Measurements from ENCODE around the gene GP5. TPM values are rescaled to one million over a fixed set of nuclear protein-coding genes. Genes with fewer than 3 reads are reported as not detected.

Gene GP5
- total RNA-seq, 1 donor from 2014 or later, result 0.20 TPM

DNA sequence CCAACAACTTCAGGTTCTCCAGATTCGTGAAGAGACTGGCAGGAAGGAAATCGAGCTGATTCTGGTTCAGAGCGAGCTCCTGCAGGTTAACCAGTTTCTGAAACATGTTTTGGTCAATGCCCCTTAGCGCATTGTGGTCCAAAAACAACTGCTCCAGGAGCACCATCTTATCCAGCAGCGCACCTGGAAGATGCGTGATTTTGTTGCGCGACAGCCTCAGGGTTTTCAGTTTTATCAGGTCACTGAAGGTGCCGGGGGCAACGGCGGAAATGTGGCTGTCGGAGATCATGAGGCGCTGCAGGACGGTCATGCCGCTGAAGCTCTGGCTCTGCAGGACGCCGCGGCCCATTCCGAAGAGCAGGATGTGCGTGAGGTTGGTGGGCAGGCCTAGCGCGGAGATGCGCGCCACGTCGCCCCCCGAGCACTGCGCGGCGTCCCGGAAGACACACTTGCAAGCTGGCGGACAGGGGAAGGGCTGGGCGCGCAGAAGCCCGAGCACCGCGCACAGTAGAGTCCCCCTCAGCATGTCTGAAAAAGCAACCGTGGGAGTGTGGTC is 1.2 kb downstream of the GP5 start:
- peak; percentile 30 to 31 for DNase-seq (ENCODE audit: low read depth in 2 of 2)

DNA sequence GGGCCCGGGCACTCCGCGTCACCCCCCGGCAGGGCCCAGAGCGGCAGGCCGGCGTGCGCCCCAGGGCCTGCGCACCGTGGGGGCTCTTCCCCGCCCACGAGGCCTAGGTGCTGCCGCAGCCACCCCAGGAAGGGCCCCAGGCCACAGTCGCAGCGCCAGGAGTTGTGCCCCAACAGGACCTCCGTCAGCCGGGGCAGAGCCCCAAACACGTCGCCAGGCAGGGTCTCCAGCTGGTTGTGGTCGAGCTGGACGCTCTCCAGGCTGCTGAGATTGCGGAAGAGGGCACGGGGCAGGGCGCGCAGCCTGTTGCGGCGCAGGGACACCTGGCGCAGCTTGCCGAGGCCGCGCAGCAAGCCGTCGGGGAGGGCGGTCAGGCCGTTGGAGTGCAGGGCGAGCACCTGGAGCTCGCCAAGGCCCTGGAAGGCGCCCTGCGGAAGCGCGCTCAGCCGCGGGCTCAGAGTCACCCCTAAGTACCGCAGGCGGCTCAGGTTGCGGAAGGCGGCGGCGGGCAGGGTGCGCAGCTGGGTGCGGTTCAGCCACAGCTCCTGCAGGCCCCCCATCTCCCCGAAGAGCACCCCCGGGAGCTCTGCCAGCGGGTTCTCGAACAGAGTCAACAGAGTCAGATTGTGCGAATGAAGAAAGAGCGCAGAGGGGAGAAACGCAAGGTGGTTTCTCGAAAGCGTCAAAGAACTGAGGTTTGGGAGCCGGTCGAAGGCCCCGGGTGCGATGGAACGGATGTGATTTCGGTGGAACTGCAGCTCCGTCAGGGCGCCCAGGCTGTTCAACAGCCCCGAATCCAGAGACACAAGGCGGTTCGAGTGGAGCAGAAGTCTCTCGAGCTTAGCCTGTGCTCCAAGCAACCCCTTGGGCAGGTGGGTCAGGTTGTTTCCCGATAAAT is 2.0 kb downstream of the GP5 start:
- peak in 1 of 2 donors; percentile 21 for DNase-seq (ENCODE audit: low read depth in 2 of 2)

DNA sequence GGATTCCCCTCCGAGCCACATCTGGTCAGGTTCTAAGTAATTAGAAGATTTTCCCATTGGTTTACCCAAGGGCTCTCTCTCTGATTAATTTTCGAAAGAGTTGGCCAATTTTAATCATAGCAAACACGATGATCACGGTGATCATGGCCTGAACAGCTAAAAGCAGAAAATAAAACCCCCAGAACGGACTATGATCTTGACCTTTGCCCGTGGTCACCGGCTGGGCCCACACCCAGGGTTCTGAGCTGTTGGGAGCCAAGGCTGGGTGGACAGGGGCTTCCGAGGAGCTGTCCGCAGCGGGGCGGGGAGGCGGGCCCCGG is 2.6 kb downstream of the GP5 start:
- no peak for DNase-seq (ENCODE audit: low read depth in 2 of 2)

DNA sequence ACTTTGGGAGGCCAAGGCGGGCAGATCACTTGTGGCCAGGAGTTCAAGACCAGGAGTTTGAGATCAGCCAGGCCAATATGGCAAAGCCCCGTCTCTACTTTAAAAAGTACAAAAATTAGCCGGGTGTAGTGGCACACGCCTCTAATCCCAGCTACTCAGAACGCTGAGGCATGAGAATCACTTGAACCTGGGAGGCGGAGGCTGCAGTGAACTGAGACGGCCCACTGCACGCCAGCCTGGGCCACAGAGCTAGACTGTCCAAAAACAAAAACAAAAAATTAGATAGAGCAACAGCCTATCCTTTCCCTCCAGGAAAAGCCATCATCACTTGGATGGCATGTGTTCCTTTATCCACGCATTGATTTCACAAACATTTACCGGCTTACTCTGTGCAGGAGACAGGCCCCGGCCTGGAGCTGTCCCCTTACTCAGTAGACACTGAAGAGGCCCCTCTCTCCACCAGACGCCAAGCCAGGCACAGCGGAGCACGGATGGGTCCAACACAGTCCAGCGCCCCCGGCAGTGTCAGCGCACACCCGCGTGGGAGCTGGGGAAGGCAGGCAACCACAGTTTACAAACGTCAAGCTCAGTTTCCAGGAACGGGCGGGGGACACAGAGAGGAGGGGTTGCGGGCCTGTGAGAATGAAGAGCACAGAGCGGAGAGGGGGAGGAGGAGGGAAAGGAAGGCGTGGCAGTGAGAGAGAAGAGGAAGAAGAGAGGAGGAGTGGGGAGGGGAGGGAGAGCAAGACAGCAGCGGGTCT is 3.1 kb downstream of the GP5 start:
- peak in 1 of 2 donors; percentile 52 for DNase-seq (ENCODE audit: low read depth in 2 of 2)

DNA sequence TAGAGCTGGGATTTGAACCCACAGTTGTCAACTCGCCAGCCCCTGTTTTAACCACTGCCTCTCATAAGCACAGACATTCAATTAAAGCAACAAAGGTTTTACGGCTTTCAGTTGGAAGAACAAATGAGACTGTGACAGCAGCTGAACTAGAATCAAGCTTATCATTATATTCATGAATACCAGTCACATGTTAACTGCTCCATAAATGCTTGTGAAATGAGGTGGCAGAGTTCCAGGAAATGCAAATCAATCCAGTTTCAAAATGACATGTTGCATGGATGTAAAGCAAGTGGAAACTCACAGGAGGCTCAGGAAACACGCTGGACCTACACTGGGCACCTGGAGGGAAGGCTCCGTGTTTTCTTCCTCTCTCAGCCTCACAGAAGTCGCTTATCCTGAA is 3.9 kb downstream of the GP5 start:
- peak; percentile 29 to 83 for DNase-seq (ENCODE audit: low read depth in 2 of 2)

DNA sequence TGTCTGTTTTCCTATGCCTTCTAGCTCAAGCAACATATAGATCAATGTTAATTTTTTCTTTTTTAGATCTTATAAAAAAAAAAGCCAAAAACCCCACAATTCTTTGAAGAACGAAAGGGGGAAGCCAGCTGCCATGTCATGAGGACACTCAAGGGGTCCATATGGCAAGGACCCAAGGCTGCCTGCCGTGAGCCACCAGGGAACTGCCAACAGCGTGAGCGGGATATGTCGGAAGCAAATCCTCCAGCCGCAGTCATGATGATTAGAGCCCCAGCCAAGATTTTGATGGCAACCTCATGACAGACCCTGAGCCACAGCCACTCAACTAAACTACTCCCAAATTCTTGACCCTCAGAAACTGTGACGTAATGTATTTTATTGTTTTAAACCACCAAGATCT is 6.5 kb downstream of the GP5 start:
- DNase-seq (ENCODE audit: low read depth in 2 of 2), result no peak

DNA sequence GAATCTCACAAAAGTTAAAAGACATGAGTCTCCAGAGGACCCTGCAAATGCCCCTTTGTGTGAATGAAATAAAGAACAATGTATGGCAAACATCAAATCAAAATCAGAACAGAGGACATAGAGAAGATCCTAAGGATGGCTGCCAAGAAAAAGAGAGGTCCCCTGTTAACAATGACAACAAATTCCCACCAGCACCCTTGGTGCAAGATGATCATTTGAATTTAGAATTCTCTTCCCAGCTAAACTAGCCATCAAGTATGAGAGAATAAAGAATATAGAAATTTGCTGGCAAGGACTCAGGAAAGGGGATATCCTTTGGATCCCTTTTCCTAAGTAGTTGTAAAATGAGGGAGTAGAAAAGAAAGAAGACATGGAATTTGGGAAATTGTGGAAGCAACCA is 8.2 kb downstream of the GP5 start:
- no peak for DNase-seq (ENCODE audit: low read depth in 2 of 2)

DNA sequence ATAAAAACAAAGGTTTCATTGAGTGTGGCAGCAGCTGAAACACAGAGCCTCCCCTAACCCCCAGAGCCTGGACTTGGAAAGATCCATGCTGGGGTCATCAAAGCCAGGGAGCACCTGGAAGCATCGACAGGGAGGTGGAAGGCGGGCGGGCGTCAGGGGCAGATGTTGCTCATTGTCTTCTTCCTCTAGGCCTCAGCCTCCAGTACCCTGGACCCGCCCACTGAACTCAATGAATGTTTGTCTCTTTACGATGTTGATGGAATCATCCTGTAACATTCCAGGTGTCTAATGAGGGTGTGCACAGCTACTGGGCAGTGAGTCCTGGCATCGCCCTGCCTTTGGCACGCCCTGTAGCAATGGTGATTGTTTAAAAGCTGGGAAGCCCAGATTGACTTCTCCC is 9.8 kb downstream of the GP5 start:
- DNase-seq (ENCODE audit: low read depth in 2 of 2), result no peak

DNA sequence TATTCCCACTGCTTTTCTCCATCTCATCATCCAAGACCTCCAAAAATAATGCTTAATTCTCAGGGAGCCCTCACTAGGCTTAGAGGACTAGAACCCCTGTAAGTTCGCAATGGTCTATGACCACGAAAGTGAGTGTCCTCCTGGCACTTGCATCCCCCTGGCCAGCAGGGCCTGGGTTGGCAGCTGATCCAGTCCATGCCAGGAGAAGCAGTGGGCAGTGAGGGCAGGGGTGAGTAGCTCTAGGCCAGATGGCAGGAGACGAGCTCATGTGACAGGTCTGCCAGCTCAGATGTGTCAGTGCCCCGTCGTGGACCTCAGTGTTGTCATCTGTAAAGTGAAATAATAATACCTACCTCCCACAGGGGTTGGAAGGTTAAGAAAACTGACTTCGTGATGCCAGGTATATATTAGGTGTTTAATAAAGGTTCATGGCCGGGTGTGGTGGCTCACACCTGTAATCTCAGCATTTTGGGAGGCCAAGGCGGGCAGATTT is 11.1 kb downstream of the GP5 start:
- DNase-seq (ENCODE audit: low read depth in 2 of 2), result no peak

DNA sequence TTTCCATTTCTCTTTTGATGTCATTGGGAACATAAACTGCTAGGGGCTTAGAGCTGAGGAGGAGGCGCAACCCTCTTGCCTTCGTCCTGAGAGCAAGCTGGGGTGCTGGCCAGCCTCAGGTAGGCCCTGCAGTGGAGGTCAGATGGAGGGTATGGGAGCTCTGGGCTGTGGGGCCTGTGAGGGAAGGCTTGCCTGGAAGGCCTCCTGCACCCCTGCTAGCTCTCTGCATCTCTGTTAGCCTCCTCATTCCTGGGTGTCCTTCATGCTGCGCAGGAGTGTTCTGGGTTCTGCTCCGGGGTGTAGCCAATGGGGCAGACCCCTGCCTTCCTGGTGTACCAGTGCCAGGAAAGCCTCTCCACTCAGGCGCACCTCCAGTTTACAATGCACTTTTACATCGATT is 11.8 kb downstream of the GP5 start:
- DNase-seq (ENCODE audit: low read depth in 2 of 2), result no peak

DNA sequence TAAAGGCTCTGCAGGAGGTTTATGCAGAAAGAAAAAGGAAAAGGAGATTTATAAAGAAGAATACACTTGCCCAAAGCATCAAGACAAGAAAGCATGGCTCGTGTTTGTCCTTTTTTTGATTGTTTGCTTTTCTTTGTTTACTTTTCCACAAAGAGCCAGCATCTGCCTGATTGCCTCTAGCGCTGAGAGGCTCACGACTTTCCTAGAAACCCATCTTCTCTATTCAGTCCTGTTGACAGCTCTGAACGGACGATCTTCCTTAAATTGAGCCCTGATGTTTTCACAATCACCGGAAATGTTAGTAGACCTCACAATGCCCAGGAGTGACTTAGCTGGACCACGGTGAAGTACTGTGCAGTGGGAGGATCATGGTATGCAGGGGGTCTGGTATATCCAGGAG is 12.4 kb downstream of the GP5 start:
- peak in 1 of 2 donors; percentile 29 for DNase-seq (ENCODE audit: low read depth in 2 of 2)

DNA sequence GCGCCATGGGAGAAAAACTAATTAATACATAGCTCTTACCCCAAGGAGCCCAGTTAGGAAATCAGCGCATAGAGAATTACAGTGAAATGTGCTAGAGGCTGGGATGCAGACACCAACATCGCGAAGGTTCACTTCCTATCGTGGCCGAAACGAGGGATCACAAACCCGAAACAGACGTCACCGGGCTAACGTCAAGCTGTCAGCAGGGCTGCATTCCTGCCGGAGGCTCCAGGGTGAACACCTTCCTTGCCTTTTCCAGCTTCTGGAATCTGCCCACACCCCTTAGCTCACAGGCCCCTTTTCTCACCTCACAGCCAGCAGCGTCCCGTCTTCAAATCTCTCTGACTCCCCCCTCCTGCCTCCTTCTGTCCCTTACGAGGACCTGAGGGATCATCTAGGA is 13.0 kb downstream of the GP5 start:
- no peak for DNase-seq (ENCODE audit: low read depth in 2 of 2)

DNA sequence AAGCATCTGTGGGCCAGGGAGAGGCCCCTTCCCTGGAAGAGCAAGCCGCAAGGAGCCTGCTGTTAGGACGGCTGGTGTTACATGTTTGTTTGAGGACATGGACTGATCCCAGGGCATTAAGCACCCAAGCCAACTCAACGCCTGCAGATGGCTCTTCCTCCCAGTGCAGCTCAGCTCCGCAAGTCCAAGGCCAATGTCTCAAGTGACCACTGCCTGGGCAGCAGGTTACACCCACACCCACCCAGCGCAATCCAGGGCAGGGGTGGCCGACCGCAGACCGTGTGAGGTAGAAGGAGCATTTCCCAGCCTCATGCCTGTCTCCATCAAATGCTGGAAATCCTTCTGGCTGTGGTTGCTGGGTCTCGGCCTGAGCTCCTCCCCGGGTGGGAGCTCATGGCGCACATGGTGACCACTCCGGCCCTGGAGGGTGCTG is 14.5 kb downstream of the GP5 start:
- no peak for DNase-seq (ENCODE audit: low read depth in 2 of 2)

DNA sequence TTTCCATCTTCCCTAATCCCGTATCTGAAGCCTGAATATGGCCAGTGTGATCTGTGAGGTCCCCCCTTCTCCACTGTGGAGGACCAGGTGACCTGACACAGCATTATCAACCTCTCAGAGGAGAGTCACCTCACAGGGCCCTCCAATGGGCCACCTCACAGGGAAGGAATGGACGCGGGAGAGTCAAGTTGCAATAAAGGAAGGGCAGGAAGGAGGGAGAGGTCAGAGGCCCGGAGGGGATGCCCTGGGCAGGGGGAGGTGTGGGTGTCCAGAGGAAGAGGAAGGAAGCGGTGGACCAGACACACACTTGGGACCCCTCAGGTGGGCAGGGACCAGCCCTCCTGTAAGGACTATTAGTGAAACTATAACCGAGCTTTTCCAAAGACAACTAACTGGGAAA is 14.9 kb downstream of the GP5 start:
- no peak for DNase-seq (ENCODE audit: low read depth in 2 of 2)

DNA sequence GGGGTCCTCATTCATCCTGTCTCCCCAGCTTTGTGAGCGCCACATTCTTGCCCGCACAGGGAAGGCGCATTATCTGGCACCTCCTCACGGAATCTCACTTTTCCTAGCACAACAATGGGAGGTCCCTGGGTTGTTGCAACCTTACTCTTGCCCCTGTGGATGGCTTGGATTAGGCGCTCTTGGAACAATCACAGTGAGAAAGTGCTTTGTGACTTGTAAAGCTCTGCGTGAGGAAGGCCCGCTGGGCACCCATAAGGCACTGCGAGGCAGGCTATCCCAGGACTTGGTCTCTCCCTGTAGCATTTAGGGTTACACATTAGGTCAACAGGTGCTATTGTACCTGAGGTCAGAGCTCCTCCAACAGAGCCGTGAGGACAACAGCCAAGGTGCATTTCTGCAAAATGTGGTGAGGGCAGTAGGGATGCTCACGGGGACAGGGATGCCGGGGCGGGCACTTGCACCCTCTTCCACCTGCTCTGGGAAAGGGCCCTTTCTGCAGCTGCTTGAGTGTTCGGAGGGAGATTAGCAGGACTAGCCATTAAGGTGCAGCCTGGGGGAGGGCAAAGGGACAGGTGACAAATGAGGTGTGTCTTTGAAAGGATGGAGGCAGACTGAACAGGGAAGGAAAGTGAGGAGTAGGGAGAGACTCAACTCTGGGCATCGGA is 15.7 kb downstream of the GP5 start:
- DNase-seq (ENCODE audit: low read depth in 2 of 2), result no peak

DNA sequence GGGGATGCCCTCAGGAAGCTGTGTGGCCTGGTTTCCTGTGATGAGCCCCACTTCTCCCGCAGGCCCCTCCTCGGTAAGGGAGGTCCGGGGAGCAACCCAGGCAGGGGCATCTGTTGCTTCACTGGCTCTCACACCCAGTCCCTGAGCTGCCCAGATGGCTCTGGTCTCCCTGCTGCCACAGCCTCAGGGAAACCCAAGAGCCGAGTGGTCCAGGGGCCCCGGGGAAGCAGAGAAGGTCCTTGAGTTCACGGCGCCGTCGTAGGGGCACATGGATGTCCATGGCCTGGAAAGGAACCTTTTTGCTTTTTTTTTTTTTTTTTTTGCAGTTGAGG is 16.2 kb downstream of the GP5 start:
- no peak for DNase-seq (ENCODE audit: low read depth in 2 of 2)

DNA sequence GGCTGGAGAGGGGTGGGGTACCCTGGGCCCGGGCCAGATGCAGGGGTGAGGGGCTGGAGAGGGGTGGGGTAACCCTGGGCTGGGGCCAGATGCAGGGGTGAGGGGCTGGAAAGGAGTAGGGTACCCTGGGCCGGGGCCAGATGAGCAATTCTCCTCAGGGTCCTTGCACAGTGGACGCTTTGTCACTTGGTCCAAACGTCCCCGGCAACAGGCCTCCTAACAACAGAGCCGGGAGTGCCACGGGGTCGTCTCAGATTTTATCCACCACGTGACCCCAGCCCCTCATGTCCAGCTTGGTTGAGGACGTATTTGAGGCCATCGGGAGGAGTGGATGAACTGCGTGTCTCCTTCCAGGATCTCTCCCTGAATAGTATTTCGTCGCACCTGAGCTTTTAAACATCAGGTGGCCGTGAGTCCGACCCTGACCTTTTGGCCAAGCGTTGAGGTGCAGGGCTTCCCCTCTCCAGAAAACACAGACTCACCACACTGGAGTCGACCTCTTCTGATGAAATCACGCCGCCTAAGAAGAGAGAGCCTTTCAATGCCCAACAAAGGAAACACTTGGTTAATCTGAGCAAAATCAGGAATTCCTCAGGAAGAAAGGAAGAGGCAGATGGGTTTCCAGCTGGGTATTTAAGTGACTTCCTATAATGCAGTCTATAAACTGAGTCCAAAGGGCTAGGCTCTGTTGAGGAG is 16.7 kb downstream of the GP5 start:
- DNase-seq (ENCODE audit: low read depth in 2 of 2), result no peak

DNA sequence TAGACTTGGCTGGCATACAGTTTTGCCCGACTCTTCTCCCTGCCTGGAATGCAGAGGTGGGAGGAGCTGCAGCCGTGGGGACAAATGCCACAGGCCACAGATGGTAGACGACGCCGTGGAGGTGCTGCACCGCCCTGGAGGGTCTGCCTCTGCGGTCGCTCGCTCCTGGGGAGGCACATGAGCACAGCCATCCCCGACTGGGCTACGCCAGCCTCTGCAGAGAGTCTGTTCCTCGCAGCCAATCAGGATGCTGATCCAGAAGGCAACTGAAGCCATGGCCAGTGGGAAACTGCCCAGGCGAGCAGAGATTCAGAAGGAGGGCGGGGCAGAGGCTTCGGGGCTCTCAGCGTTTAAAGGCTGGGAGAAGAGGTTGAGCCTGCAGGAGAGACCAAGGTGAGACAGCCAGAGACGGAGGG is 17.6 kb downstream of the GP5 start:
- no peak for DNase-seq (ENCODE audit: low read depth in 2 of 2)

DNA sequence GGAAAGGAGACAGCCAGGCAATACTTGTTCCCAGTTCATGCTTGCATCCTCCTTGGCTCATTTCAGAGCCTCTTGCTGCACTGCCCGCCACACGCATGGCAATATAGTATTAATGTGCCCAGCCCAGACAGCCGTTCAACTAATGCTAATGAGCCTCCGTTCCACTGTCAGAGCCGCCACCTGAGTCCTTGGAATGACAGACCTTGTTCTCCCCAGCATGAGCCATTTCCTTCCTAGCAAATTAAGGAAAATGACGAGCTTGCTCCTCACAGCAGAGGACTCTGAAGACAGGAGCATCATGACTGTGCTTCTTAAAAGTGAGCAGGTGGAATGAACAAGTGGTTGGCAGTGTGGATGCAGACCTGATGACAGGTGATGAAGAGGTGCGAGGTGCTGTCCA is 18.7 kb downstream of the GP5 start:
- no peak for DNase-seq (ENCODE audit: low read depth in 2 of 2)

DNA sequence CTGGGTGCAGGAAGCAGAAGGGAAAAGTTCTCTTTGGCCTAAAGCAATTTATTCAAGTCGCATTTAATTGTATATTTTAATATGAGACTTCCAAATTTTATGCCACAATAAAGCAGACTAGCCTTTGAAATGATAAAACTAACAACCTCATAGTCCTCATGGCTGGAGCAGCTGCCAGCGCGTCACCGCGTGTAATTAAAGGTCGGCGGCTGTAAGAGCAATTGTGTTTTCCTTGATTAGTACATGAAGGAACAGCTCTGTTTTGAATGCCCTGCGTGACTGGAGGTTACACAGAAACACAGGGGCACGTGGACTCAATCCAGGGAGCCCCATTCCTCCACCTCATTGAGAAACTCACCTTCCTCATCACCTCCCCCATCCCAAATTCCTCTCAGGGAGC is 19.4 kb downstream of the GP5 start:
- DNase-seq (ENCODE audit: low read depth in 2 of 2), result no peak

DNA sequence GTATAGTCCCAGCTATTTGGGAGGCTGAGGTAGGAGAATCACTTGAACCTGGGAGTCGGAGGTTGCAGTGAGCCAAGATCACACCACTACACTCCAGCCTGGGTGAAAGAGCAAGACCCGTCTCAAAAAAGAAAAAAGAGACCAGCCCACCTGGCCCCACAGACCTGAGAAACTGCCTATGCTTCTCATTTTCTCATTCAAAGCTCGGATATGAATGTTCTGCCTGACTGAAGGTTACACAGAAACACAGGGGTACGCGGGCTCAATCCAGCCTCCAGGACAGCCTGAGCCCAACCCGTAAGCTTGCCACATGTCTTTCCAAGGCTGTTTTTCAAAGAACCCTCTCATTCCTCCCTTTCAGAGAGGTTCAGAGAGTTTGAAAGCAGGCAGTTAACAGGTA is 19.8 kb downstream of the GP5 start:
- DNase-seq (ENCODE audit: low read depth in 2 of 2), result no peak
